Measurements from ENCODE around the gene FFAR2. TPM values are rescaled to one million over a fixed set of nuclear protein-coding genes. Genes with fewer than 3 reads are reported as not detected.

Gene FFAR2
- total and polyA plus RNA-seq, 4 donors, result 1.2 to 113 (median 4.4) TPM

- Histone ChIP-seq H3K27me3 (ENCODE audit: control insufficient read depth in 3 of 3, insufficient read depth in 3 of 3, low read length in 2 of 3) (no peaks in the 10 kb centered on the region), H3K9me3 (ENCODE audit: control insufficient read depth in 4 of 4, insufficient read depth in 3 of 4, low read length in 3 of 4) (no peaks in the 10 kb centered on the region), H3K4me1 (ENCODE audit: control insufficient read depth in 5 of 5, insufficient read depth in 5 of 5, low read length in 5 of 5) (peaks cover 0 to 5% (median 0%) of the 10 kb centered on the region in 5 donors), H3K27ac (ENCODE audit: low read depth in 1 of 2, low read length in 1 of 2) (no peak overlapping the region), H3K36me3 (ENCODE audit: control insufficient read depth in 4 of 4, insufficient read depth in 4 of 4, low read length in 4 of 4) (peaks cover 0 to 4% (median 0%) of the 10 kb centered on the region in 4 donors), H3K4me3 (no peak overlapping the region), H3K9ac (ENCODE audit: insufficient read depth in 1 of 2, low read length in 2 of 2) (no peak overlapping the region)
- DNase-seq (peak; percentile 62 to 75 (median 67)), ATAC-seq (ENCODE audit: insufficient read depth, low FRiP score) (peak; percentile 84)
- TF ChIP-seq CTCF (IDR thresholded peaks at IDR 0.05; ENCODE audit: control extremely low read depth, extremely low read depth), result peak; percentile 95
- WGBS, 2 donors, result 26 to 28% methylated on average over 30 of the region's 30 CpGs
Measured at GRCh38 chr19:35495107-35496064, 47.3 kb downstream of the FFAR2 start.

DNA sequence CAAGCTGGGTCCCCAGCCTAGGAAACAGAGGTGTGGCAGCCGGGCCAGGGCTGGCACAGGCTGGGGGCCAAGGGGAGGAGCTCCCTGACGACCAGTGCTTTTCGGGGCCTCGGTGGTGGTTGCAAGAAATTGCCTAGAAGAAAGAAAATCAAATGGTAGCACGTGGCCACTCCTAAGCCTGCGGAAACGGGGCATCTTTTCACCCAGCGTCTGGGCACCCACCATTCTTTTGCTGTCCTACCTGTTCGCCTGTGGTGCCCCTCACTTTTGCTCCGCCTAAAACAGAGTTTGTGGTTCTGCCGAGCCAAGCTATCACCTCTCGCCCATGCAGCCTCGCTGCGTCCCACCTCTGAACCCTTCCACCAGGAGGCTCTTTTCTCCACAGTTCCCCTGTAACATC, 49.3 kb downstream of the FFAR2 start:
- H3K27me3 ChIP-seq (ENCODE audit: control insufficient read depth in 3 of 3, insufficient read depth in 3 of 3, low read length in 2 of 3), result no peaks in the 10 kb centered on the region
- H3K4me3 ChIP-seq, result no peak overlapping the region
- no peaks in the 10 kb centered on the region for H3K9me3 ChIP-seq (ENCODE audit: control insufficient read depth in 4 of 4, insufficient read depth in 3 of 4, low read length in 3 of 4)
- no peak overlapping the region for H3K27ac ChIP-seq (ENCODE audit: low read depth in 1 of 2, low read length in 1 of 2)
- ATAC-seq (ENCODE audit: insufficient read depth, low FRiP score) (no peak), DNase-seq (no peak)
- H3K4me1 ChIP-seq (ENCODE audit: control insufficient read depth in 5 of 5, insufficient read depth in 5 of 5, low read length in 5 of 5), result peaks cover 0 to 5% (median 0%) of the 10 kb centered on the region in 5 donors
- TF ChIP-seq CTCF (IDR thresholded peaks at IDR 0.05; ENCODE audit: control extremely low read depth, extremely low read depth), result no peak
- WGBS, 2 donors, result 79 to 92% methylated on average over 14 of the region's 14 CpGs
- peaks cover 0 to 4% (median 0%) of the 10 kb centered on the region in 4 donors for H3K36me3 ChIP-seq (ENCODE audit: control insufficient read depth in 4 of 4, insufficient read depth in 4 of 4, low read length in 4 of 4)
- no peak overlapping the region for H3K9ac ChIP-seq (ENCODE audit: insufficient read depth in 1 of 2, low read length in 2 of 2)

- peaks cover 0 to 4% (median 0%) of the 10 kb centered on the region in 4 donors for H3K36me3 ChIP-seq (ENCODE audit: control insufficient read depth in 4 of 4, insufficient read depth in 4 of 4, low read length in 4 of 4)
- no peaks in the 10 kb centered on the region for H3K27me3 ChIP-seq (ENCODE audit: control insufficient read depth in 3 of 3, insufficient read depth in 3 of 3, low read length in 2 of 3)
- TF ChIP-seq CTCF (IDR thresholded peaks at IDR 0.05; ENCODE audit: control extremely low read depth, extremely low read depth), result no peak
- DNase-seq (no peak), ATAC-seq (ENCODE audit: insufficient read depth, low FRiP score) (no peak)
- no peak overlapping the region for H3K27ac ChIP-seq (ENCODE audit: low read depth in 1 of 2, low read length in 1 of 2)
- no peak overlapping the region for H3K9ac ChIP-seq (ENCODE audit: insufficient read depth in 1 of 2, low read length in 2 of 2)
- peaks cover 0 to 5% (median 0%) of the 10 kb centered on the region in 5 donors for H3K4me1 ChIP-seq (ENCODE audit: control insufficient read depth in 5 of 5, insufficient read depth in 5 of 5, low read length in 5 of 5)
- WGBS, 2 donors, result 97% methylated on average over 3 of the region's 3 CpGs
- H3K9me3 ChIP-seq (ENCODE audit: control insufficient read depth in 4 of 4, insufficient read depth in 3 of 4, low read length in 3 of 4), result no peaks in the 10 kb centered on the region
- no peak overlapping the region for H3K4me3 ChIP-seq
Measured at GRCh38 chr19:35498220-35498619, 50.2 kb downstream of the FFAR2 start.
